Eye (tissue), 1 donor: ENCODE results near the gene LDB2.

Source experiments
- DNase-seq: peaks from one replicate; pipeline ENCODE4 v3.0.0-alpha.2; 2015

LDB2 gene

DNA sequence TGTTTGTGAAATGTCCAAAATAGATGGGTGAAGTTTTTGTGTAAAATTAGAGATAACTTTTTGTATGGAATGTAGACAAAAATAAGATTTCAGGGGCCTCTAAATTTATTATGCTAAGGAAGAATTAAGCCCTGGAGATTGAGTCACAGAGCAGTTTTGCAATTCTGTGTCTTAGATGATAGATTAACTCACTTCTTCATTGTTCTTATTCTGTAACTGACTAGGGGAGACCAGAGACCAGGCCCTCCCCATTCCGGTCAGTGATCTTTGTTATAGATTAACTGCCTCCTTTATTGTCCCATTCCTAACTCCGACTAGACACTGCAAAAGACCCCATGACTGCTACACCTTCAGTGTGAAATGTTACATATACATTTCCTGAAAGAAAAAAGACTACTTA lies 433.8 kb downstream of the LDB2 start:
- DNase-seq: no peak

DNA sequence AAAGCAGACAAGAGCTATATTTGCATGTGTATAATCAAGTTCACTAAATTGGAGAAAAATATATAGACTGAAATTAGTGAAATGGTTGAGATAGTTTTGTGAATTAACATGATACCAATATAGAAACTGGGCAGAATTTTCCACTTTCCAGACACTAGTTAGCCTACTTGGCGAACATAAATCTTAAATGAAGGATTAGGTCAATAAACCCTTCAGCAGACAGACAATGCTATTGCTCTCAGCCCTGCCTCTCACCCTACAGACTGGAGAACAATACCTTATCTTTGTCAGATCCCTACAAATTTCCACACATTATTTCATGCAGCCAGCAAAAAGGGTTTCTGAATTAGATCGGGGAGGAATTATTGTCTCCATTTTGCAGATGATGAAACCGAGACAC lies 435.8 kb downstream of the LDB2 start:
- no peak for DNase-seq

DNA sequence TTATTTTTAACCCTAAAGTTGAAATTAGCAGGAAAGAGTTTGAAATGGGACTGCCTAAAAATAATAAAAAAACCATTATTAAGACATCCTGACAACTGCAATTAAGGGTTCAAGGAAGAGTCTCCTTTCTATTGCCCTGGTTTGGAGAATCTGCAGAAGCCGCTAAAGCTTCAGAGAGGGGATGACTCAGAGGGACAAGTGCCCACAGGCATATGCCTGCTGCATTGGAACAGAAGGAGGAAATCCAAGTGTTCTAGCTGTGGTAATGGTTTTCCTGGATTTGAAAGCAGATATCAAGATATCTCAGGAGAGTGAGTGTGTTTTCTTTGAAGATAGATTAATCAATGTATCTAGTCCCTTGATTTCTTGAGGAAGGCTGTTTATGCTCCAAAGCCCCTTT lies 437.1 kb downstream of the LDB2 start:
- no peak for DNase-seq

DNA sequence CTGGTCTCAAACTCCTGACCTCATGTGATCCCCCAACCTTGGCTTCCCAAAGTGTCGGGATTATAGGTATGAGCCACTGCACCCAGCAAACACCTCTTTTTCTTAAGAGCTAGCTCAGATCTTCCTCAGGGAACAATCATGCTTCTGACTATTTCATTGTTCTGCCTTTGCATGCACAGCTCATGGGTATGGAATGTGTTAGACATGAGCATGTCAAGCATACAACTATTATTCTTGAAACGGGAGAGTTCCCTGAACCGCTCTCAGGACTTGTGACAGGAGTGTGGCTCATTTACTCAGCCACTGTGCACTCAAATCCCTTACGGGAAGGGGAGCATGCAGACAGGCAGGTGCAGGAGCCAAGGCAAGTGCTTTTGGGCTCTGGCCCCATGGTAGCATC lies 440.5 kb downstream of the LDB2 start:
- DNase-seq: no peak
